Heart right ventricle (tissue), 16 donors: ENCODE results near the gene ICOS. TPM values are rescaled to one million over a fixed set of nuclear protein-coding genes. Genes with fewer than 3 reads are reported as not detected.

Experiments used
- ATAC-seq, 8 donors: fragments of 200-7000 bp; cut with Tn5 transposase; one replicate each; pipeline ENCODE4 v1.9.1; 2020; ENCODE audit warnings: mild to moderate bottlenecking in 8 of 8, moderate library complexity in 8 of 8, moderate number of reproducible peaks in 1 of 8
- DNase-seq, 2 donors: peaks; one replicate each; pipeline ENCODE4 v3.0.0-alpha.2; 2020
- H3K27ac ChIP-seq, 10 donors: fragments of 200-600 bp; sonication (generic) in 2 of 10; one replicate each; pipeline versions ENCODE4 v1.5.0 to v1.8.0; 2020 to 2022; ENCODE audit warnings: mild to moderate bottlenecking in 3 of 10
- H3K27me3 ChIP-seq, 7 donors: fragments of 200-600 bp; one replicate each; pipeline ENCODE4 v1.8.0; 2021 to 2022; ENCODE audit warnings: mild to moderate bottlenecking in 2 of 7
- H3K36me3 ChIP-seq, 9 donors: fragments of 200-600 bp; sonication (generic) in 1 of 9; one replicate each; pipeline versions ENCODE4 v1.5.0 to v1.8.0; 2020 to 2022; ENCODE audit warnings: mild to moderate bottlenecking in 2 of 9
- H3K4me1 ChIP-seq, 9 donors: fragments of 200-600 bp; sonication (generic) in 1 of 9; one replicate each; pipeline versions ENCODE4 v1.5.0 to v1.8.0; 2020 to 2022; ENCODE audit warnings: mild to moderate bottlenecking in 4 of 9
- H3K4me3 ChIP-seq, 10 donors: fragments of 200-600 bp; sonication (generic) in 2 of 10; one replicate each; pipeline versions ENCODE4 v1.5.0 to v1.8.0; 2020 to 2022; ENCODE audit warnings: mild to moderate bottlenecking in 7 of 10, moderate library complexity in 2 of 10
- H3K9me3 ChIP-seq, 11 donors: fragments of 200-600 bp in 10 of 11; sonication (generic) in 2 of 11; one replicate each; pipeline versions ENCODE4 v1.5.0 to v1.8.0; 2013 to 2022; ENCODE audit warnings: mild to moderate bottlenecking in 2 of 11, control low read depth in 1 of 11, moderate library complexity in 1 of 11
- CTCF ChIP-seq, 9 donors: fragments of 200-600 bp; sonication (generic) in 2 of 9; IDR thresholded peaks; one replicate each; pipeline versions ENCODE4 v1.5.0 to v1.8.0; 2021 to 2022; ENCODE audit warnings: antibody characterized with exemption in 9 of 9, mild to moderate bottlenecking in 5 of 9, moderate library complexity in 1 of 9
- WGBS, 2 donors: extraction: QIAGEN DNeasy Blood & Tissue Kit; methylation state at CpG; one replicate each; pipeline ENCODE4 v1.1.7; 2013; ENCODE audit warnings: inconsistent platforms in 1 of 2; 5-methylcytosine and 5-hydroxymethylcytosine counted together
- intact Hi-C, 10 donors: fragments of 100-400 bp; cut with DNase I; formaldehyde crosslinking; loops; one replicate each; pipeline versions ENCODE4 v1.11.1 to v1.14.2; 2022
- polyA plus RNA-seq, 2 donors: library from polyadenylated mRNA; stranded (reverse); fragments of 200-250 nt; gene quantifications; one replicate each; pipeline ENCODE4 v1.2.3, GENCODE V29; 2013
- total RNA-seq, 10 donors: library from RNA; stranded (reverse); fragmentation: NEBNext Ultra II Directional in 3 of 10; extraction: Animal tissue kit (Norgen Biotek cat#: 25700) in 3 of 10; gene quantifications; one replicate each; pipeline versions ENCODE4 v1.2.1 to v1.2.4, GENCODE V29; 2021 to 2023
- donor health status: Arrhythmogenic right ventricular cardiomyopathy.
- donor health status: ischemic (EF 13 %, LVEDD 7.1; RV severe dilation, severe dysfunction).
- donor health status: healthy with polysubstance abuse.
- donor health status: DM: no; HTN: yes; CAD: no.
- donor health status: DM: no; HTN: no; CAD: no.
- donor health status: ischemic (EF 25% LVEDD 6.9; RV normal size, moderate dysfunction).
- donor health status: ischemic (EF 25% LVEDD 5.7; RV mildly dilated, moderate dysfunction).
- donor health status: healthy.
- donor health status: DM: yes; HTN: yes; CAD: no.
- donor health status: Ischemic cardiomyopathy.
- donor health status: ischemic (EF 35%, LVEDD 5.7; RV mildly dilated, moderate dysfunction).
- donor health status: nonischemic (EF 11% LVEDD 7.7; RV severe dilation, severe dysfunction).
- donor health status: DM: yes; HTN: yes; CAD: no.
- donor health status: PGD.
- donor health status: ischemic (EF 29% LVEDD 5.4; RV normal size, mild dysfunction).
- donor health status: nonischemic (EF 23%, LVEDD 6.1; RV moderate dilation, normal function).

Gene ICOS
- total and polyA plus RNA-seq, 12 donors = 0.01 to 1.2 (median 0.09) TPM; not detected in 7

GRCh38 chr2:203972066-203972465, 35.5 kb downstream of the ICOS start:
- DNase-seq (no peak), ATAC-seq (no peak)
- Histone ChIP-seq H3K27me3 (peaks cover 0 to 6% (median 0%) of the 10 kb centered on the region in 7 donors), H3K36me3 (no peaks in the 10 kb centered on the region), H3K9me3 (no peaks in the 10 kb centered on the region), H3K4me3 (no peak overlapping the region), H3K27ac (no peak overlapping the region), H3K4me1 (no peaks in the 10 kb centered on the region)
- intact Hi-C loops = no loop called here
- TF ChIP-seq CTCF (IDR thresholded peaks at IDR 0.05) = no peak

- Histone ChIP-seq H3K4me3 (no peak overlapping the region), H3K4me1 (no peaks in the 10 kb centered on the region), H3K9me3 (no peaks in the 10 kb centered on the region), H3K36me3 (no peaks in the 10 kb centered on the region), H3K27ac (no peak overlapping the region), H3K27me3 (peaks cover 0 to 6% (median 0%) of the 10 kb centered on the region in 7 donors)
- 90 to 95% methylated on average over 2 of the region's 2 CpGs for WGBS, 2 donors
- DNase-seq (no peak), ATAC-seq (no peak)
- TF ChIP-seq CTCF (IDR thresholded peaks at IDR 0.05) = no peak
- intact Hi-C loops = no loop called here
Measured at GRCh38 chr2:203973000-203973399, 36.4 kb downstream of the ICOS start.

GRCh38 chr2:203973676-203974075, 37.1 kb downstream of the ICOS start:
- 81 to 82% methylated on average over 3 of the region's 3 CpGs for WGBS, 2 donors
- Histone ChIP-seq H3K9me3 (no peaks in the 10 kb centered on the region), H3K4me1 (no peaks in the 10 kb centered on the region), H3K27me3 (peaks cover 0 to 6% (median 0%) of the 10 kb centered on the region in 7 donors), H3K4me3 (no peak overlapping the region), H3K27ac (no peak overlapping the region), H3K36me3 (no peaks in the 10 kb centered on the region)
- no peak for DNase-seq
- intact Hi-C loops = no loop called here
- no peak for TF ChIP-seq CTCF (IDR thresholded peaks at IDR 0.05)
- ATAC-seq = no peak

GRCh38 chr2:203975912-203976311, 39.3 kb downstream of the ICOS start:
- WGBS, 2 donors = 75 to 82% methylated on average over 2 of the region's 2 CpGs
- intact Hi-C loops = no loop called here
- Histone ChIP-seq H3K4me3 (no peak overlapping the region), H3K27me3 (peaks cover 0 to 6% (median 0%) of the 10 kb centered on the region in 7 donors), H3K27ac (no peak overlapping the region), H3K9me3 (no peaks in the 10 kb centered on the region), H3K4me1 (no peaks in the 10 kb centered on the region), H3K36me3 (no peaks in the 10 kb centered on the region)
- no peak for DNase-seq
- no peak for ATAC-seq
- no peak for TF ChIP-seq CTCF (IDR thresholded peaks at IDR 0.05)
